ENCODE measurements around the gene DALRD3.

Gene DALRD3

GRCh38 chr3:48989796-48990635 is 28.4 kb downstream of the DALRD3 start, which contains the start of gene P4HTM:
TSS of gene P4HTM (plus strand) at chr3:48990241. CDS start at chr3:48990257, 16 bp downstream.
- peak within 1 kb of the TSS; percentile 92 for H3K9ac ChIP-seq (ENCODE audit: low read length)
- H3K4me1 ChIP-seq (ENCODE audit: control insufficient read depth, insufficient read depth, low read length): peaks cover 13% of the 10 kb centered on the region
- H3K27me3 ChIP-seq (ENCODE audit: control insufficient read depth, insufficient read depth, low read length): no peaks in the 10 kb centered on the region; the same call in 1 of the 2 replicates
- H3K36me3 ChIP-seq (ENCODE audit: control insufficient read depth, insufficient read depth, low read length): peaks cover 8% of the 10 kb centered on the region
- H3K4me3 ChIP-seq (ENCODE audit: low read depth, low read length): peak within 1 kb of the TSS; percentile 86
- peak within 1 kb of the TSS; percentile 76 for H3K27ac ChIP-seq (ENCODE audit: low read depth, low read length)
- no peaks in the 10 kb centered on the region for H3K9me3 ChIP-seq (ENCODE audit: control insufficient read depth, insufficient read depth, low read depth, low read length)

GRCh38 chr3:48989126-48989795 is 29.1 kb downstream of the DALRD3 start:
- Histone ChIP-seq H3K4me1 (ENCODE audit: control insufficient read depth, insufficient read depth, low read length) (peaks cover 13% of the 10 kb centered on the region), H3K27me3 (ENCODE audit: control insufficient read depth, insufficient read depth, low read length) (no peaks in the 10 kb centered on the region; the same call in 1 of the 2 replicates), H3K9me3 (ENCODE audit: control insufficient read depth, insufficient read depth, low read depth, low read length) (no peaks in the 10 kb centered on the region), H3K36me3 (ENCODE audit: control insufficient read depth, insufficient read depth, low read length) (peaks cover 15% of the 10 kb centered on the region), H3K9ac (ENCODE audit: low read length) (peak overlapping the region; percentile 92), H3K4me3 (ENCODE audit: low read depth, low read length) (peak overlapping the region; percentile 86), H3K27ac (ENCODE audit: low read depth, low read length) (peak overlapping the region; percentile 76; the same call in 1 of the 2 replicates)

GRCh38 chr3:48985831-48986376 is 32.5 kb downstream of the DALRD3 start:
- Histone ChIP-seq H3K9me3 (ENCODE audit: control insufficient read depth, insufficient read depth, low read depth, low read length) (no peaks in the 10 kb centered on the region), H3K9ac (ENCODE audit: low read length) (no peak overlapping the region), H3K27ac (ENCODE audit: low read depth, low read length) (no peak overlapping the region), H3K36me3 (ENCODE audit: control insufficient read depth, insufficient read depth, low read length) (peaks cover 47% of the 10 kb centered on the region), H3K4me3 (ENCODE audit: low read depth, low read length) (no peak overlapping the region), H3K4me1 (ENCODE audit: control insufficient read depth, insufficient read depth, low read length) (peaks cover 8% of the 10 kb centered on the region), H3K27me3 (ENCODE audit: control insufficient read depth, insufficient read depth, low read length) (no peaks in the 10 kb centered on the region; the same call in 1 of the 2 replicates)

GRCh38 chr3:48984663-48985062 is 33.7 kb downstream of the DALRD3 start:
- Histone ChIP-seq H3K27ac (ENCODE audit: low read depth, low read length) (no peak overlapping the region), H3K4me1 (ENCODE audit: control insufficient read depth, insufficient read depth, low read length) (peaks cover 7% of the 10 kb centered on the region; the same call in 1 of the 2 replicates), H3K36me3 (ENCODE audit: control insufficient read depth, insufficient read depth, low read length) (peaks cover 58% of the 10 kb centered on the region), H3K9me3 (ENCODE audit: control insufficient read depth, insufficient read depth, low read depth, low read length) (no peaks in the 10 kb centered on the region), H3K27me3 (ENCODE audit: control insufficient read depth, insufficient read depth, low read length) (no peaks in the 10 kb centered on the region), H3K4me3 (ENCODE audit: low read depth, low read length) (no peak overlapping the region), H3K9ac (ENCODE audit: low read length) (no peak overlapping the region)

- H3K9me3 ChIP-seq (ENCODE audit: control insufficient read depth, insufficient read depth, low read depth, low read length): no peaks in the 10 kb centered on the region
- no peak overlapping the region for H3K9ac ChIP-seq (ENCODE audit: low read length)
- H3K4me3 ChIP-seq (ENCODE audit: low read depth, low read length): no peak overlapping the region
- no peaks in the 10 kb centered on the region for H3K27me3 ChIP-seq (ENCODE audit: control insufficient read depth, insufficient read depth, low read length)
- H3K4me1 ChIP-seq (ENCODE audit: control insufficient read depth, insufficient read depth, low read length): no peaks in the 10 kb centered on the region
- no peak overlapping the region for H3K27ac ChIP-seq (ENCODE audit: low read depth, low read length)
- peaks cover 67% of the 10 kb centered on the region for H3K36me3 ChIP-seq (ENCODE audit: control insufficient read depth, insufficient read depth, low read length)
Measured at GRCh38 chr3:48983096-48983495, 35.3 kb downstream of the DALRD3 start.

GRCh38 chr3:48982686-48983085 is 35.7 kb downstream of the DALRD3 start:
- peaks cover 71% of the 10 kb centered on the region for H3K36me3 ChIP-seq (ENCODE audit: control insufficient read depth, insufficient read depth, low read length)
- H3K27ac ChIP-seq (ENCODE audit: low read depth, low read length): no peak overlapping the region
- no peaks in the 10 kb centered on the region for H3K27me3 ChIP-seq (ENCODE audit: control insufficient read depth, insufficient read depth, low read length)
- H3K9ac ChIP-seq (ENCODE audit: low read length): no peak overlapping the region
- no peak overlapping the region for H3K4me3 ChIP-seq (ENCODE audit: low read depth, low read length)
- H3K9me3 ChIP-seq (ENCODE audit: control insufficient read depth, insufficient read depth, low read depth, low read length): no peaks in the 10 kb centered on the region
- H3K4me1 ChIP-seq (ENCODE audit: control insufficient read depth, insufficient read depth, low read length): no peaks in the 10 kb centered on the region

- peaks cover 78% of the 10 kb centered on the region for H3K36me3 ChIP-seq (ENCODE audit: control insufficient read depth, insufficient read depth, low read length)
- no peak overlapping the region for H3K27ac ChIP-seq (ENCODE audit: low read depth, low read length)
- no peaks in the 10 kb centered on the region for H3K9me3 ChIP-seq (ENCODE audit: control insufficient read depth, insufficient read depth, low read depth, low read length)
- no peak overlapping the region for H3K4me3 ChIP-seq (ENCODE audit: low read depth, low read length)
- H3K9ac ChIP-seq (ENCODE audit: low read length): no peak overlapping the region
- H3K27me3 ChIP-seq (ENCODE audit: control insufficient read depth, insufficient read depth, low read length): no peaks in the 10 kb centered on the region
- no peaks in the 10 kb centered on the region for H3K4me1 ChIP-seq (ENCODE audit: control insufficient read depth, insufficient read depth, low read length)
Measured at GRCh38 chr3:48982016-48982415, 36.4 kb downstream of the DALRD3 start.

- no peaks in the 10 kb centered on the region for H3K27me3 ChIP-seq (ENCODE audit: control insufficient read depth, insufficient read depth, low read length)
- no peak overlapping the region for H3K4me3 ChIP-seq (ENCODE audit: low read depth, low read length)
- no peak overlapping the region for H3K27ac ChIP-seq (ENCODE audit: low read depth, low read length)
- H3K36me3 ChIP-seq (ENCODE audit: control insufficient read depth, insufficient read depth, low read length): peaks cover 88% of the 10 kb centered on the region
- no peaks in the 10 kb centered on the region for H3K4me1 ChIP-seq (ENCODE audit: control insufficient read depth, insufficient read depth, low read length)
- no peaks in the 10 kb centered on the region for H3K9me3 ChIP-seq (ENCODE audit: control insufficient read depth, insufficient read depth, low read depth, low read length)
- H3K9ac ChIP-seq (ENCODE audit: low read length): no peak overlapping the region
Measured at GRCh38 chr3:48980295-48980694, 38.1 kb downstream of the DALRD3 start.

- Histone ChIP-seq H3K9me3 (ENCODE audit: control insufficient read depth, insufficient read depth, low read depth, low read length) (no peaks in the 10 kb centered on the region), H3K27me3 (ENCODE audit: control insufficient read depth, insufficient read depth, low read length) (no peaks in the 10 kb centered on the region), H3K4me1 (ENCODE audit: control insufficient read depth, insufficient read depth, low read length) (no peaks in the 10 kb centered on the region), H3K36me3 (ENCODE audit: control insufficient read depth, insufficient read depth, low read length) (peaks cover 88% of the 10 kb centered on the region), H3K9ac (ENCODE audit: low read length) (no peak overlapping the region), H3K27ac (ENCODE audit: low read depth, low read length) (no peak overlapping the region), H3K4me3 (ENCODE audit: low read depth, low read length) (no peak overlapping the region)
Measured at GRCh38 chr3:48979451-48979850, 38.9 kb downstream of the DALRD3 start.

- Histone ChIP-seq H3K9me3 (ENCODE audit: control insufficient read depth, insufficient read depth, low read depth, low read length) (no peaks in the 10 kb centered on the region), H3K27me3 (ENCODE audit: control insufficient read depth, insufficient read depth, low read length) (no peaks in the 10 kb centered on the region), H3K4me3 (ENCODE audit: low read depth, low read length) (no peak overlapping the region), H3K9ac (ENCODE audit: low read length) (no peak overlapping the region), H3K4me1 (ENCODE audit: control insufficient read depth, insufficient read depth, low read length) (no peaks in the 10 kb centered on the region), H3K27ac (ENCODE audit: low read depth, low read length) (no peak overlapping the region), H3K36me3 (ENCODE audit: control insufficient read depth, insufficient read depth, low read length) (peaks cover 88% of the 10 kb centered on the region)
Measured at GRCh38 chr3:48974076-48974864, 44.1 kb downstream of the DALRD3 start.
